CD14-positive monocyte (primary cell): ENCODE results near the gene CLDN5. TPM values are rescaled to one million over a fixed set of nuclear protein-coding genes. Genes with fewer than 3 reads are reported as not detected.

Source experiments
- DNase-seq, 3 donors: peaks; one replicate each; pipeline ENCODE4 v3.0.0-alpha.2; 2011 to 2022
- H2AFZ ChIP-seq: 2 replicates; pipeline ENCODE4 v1.6.0; 2012; ENCODE audit warnings: mild to moderate bottlenecking, low read depth, low read length, inconsistent platforms; ENCODE audit not compliant: insufficient read depth, poor library complexity, severe bottlenecking
- H3K27ac ChIP-seq, 2 donors: 1 replicate in 1 of 2; 2 replicates in 1 of 2; pipeline ENCODE4 v1.5.1; 2012 to 2013; ENCODE audit warnings: low read length in 2 of 2, control low read depth in 1 of 2, inconsistent platforms in 1 of 2, low read depth in 1 of 2, mild to moderate bottlenecking in 1 of 2
- H3K27me3 ChIP-seq, 2 donors: one replicate each; pipeline versions ENCODE4 v1.6.0 to v1.6.1; 2011 to 2013; ENCODE audit warnings: low read length in 2 of 2; ENCODE audit not compliant: control insufficient read depth in 2 of 2, insufficient read depth in 2 of 2
- H3K36me3 ChIP-seq, 2 donors: replicated peaks in 1 of 2; 1 replicate in 1 of 2; 2 replicates in 1 of 2; pipeline versions ENCODE4 v1.5.1 to v1.6.1; 2012 to 2013; ENCODE audit warnings: low read length in 2 of 2, control low read depth in 1 of 2, inconsistent platforms in 1 of 2, mild to moderate bottlenecking in 1 of 2; ENCODE audit not compliant: insufficient read depth in 2 of 2, control insufficient read depth in 1 of 2
- H3K4me1 ChIP-seq, 2 donors: 1 replicate in 1 of 2; 2 replicates in 1 of 2; pipeline versions ENCODE4 v1.5.1 to v1.6.1; 2012 to 2013; ENCODE audit warnings: low read length in 2 of 2, control low read depth in 1 of 2, inconsistent platforms in 1 of 2, mild to moderate bottlenecking in 1 of 2, moderate library complexity in 1 of 2; ENCODE audit not compliant: insufficient read depth in 2 of 2, control insufficient read depth in 1 of 2
- H3K4me2 ChIP-seq: replicated peaks from 2 replicates; pipeline ENCODE3; 2012; ENCODE audit warnings: low read length, moderate library complexity, mild to moderate bottlenecking; ENCODE audit not compliant: poor library complexity, severe bottlenecking; ENCODE audit errors: extremely low read depth
- H3K4me3 ChIP-seq, 3 experiments: fragments of 200-600 bp in 1 of 3; sonication (generic) in 1 of 3; replicated peaks in 1 of 3; 1 replicate in 2 of 3; 2 replicates in 1 of 3; pipeline ENCODE4 v1.5.1; 2011 to 2013; ENCODE audit warnings: low read length in 3 of 3, mild to moderate bottlenecking in 3 of 3, control low read depth in 2 of 3, low read depth in 2 of 3, inconsistent platforms in 1 of 3, moderate library complexity in 1 of 3
- H3K79me2 ChIP-seq: 2 replicates; pipeline ENCODE4 v1.6.0; 2012; ENCODE audit warnings: mild to moderate bottlenecking, control low read depth, inconsistent platforms, low read length, moderate library complexity; ENCODE audit not compliant: insufficient read depth
- H3K9ac ChIP-seq: 2 replicates; pipeline ENCODE4 v1.6.0; 2017; ENCODE audit warnings: low read length, mild to moderate bottlenecking; ENCODE audit not compliant: insufficient read depth, poor library complexity, severe bottlenecking
- H3K9me3 ChIP-seq, 2 donors: replicated peaks in 1 of 2; 1 replicate in 1 of 2; 2 replicates in 1 of 2; pipeline versions ENCODE4 v1.5.1 to v1.6.1; 2012 to 2013; ENCODE audit warnings: low read length in 2 of 2, control low read depth in 1 of 2; ENCODE audit not compliant: control insufficient read depth in 1 of 2, insufficient read depth in 1 of 2
- H4K20me1 ChIP-seq: 2 replicates; pipeline ENCODE4 v1.6.0; 2012; ENCODE audit warnings: mild to moderate bottlenecking, low read length, control low read depth, moderate library complexity; ENCODE audit not compliant: insufficient read depth
- H3K27ac Mint-ChIP-seq, 7 donors: one replicate each; pipeline ENCODE4 v1.8.0; 2020; ENCODE audit warnings: mild to moderate bottlenecking in 7 of 7, mixed read lengths in 7 of 7, moderate library complexity in 6 of 7, inconsistent platforms in 2 of 7
- H3K27me3 Mint-ChIP-seq, 3 donors: one replicate each; pipeline ENCODE4 v1.8.0; 2021 to 2022; ENCODE audit warnings: low read depth in 3 of 3, mild to moderate bottlenecking in 3 of 3, mixed read lengths in 3 of 3, moderate library complexity in 3 of 3, inconsistent platforms in 1 of 3
- H3K36me3 Mint-ChIP-seq, 2 donors: one replicate each; pipeline ENCODE4 v1.8.0; 2020; ENCODE audit warnings: mixed read lengths in 2 of 2, inconsistent platforms in 1 of 2, mild to moderate bottlenecking in 1 of 2
- H3K4me1 Mint-ChIP-seq: one replicate; pipeline ENCODE4 v1.8.0; 2020; ENCODE audit warnings: mild to moderate bottlenecking, mixed read lengths
- H3K4me3 Mint-ChIP-seq, 2 donors: one replicate each; pipeline ENCODE4 v1.8.0; 2020; ENCODE audit warnings: mild to moderate bottlenecking in 2 of 2, mixed read lengths in 2 of 2, moderate library complexity in 1 of 2
- H3K9me3 Mint-ChIP-seq, 7 donors: one replicate each; pipeline ENCODE4 v1.8.0; 2020 to 2022; ENCODE audit warnings: mixed read lengths in 7 of 7, mild to moderate bottlenecking in 6 of 7, moderate library complexity in 6 of 7, inconsistent platforms in 2 of 7
- CTCF ChIP-seq: fragments of 200-600 bp; IDR thresholded peaks from one replicate; pipeline ENCODE4 v1.8.0; 2022; ENCODE audit warnings: antibody characterized with exemption, mild to moderate bottlenecking
- WGBS: methylation state at CpG from one replicate; pipeline ENCODE4 v1.1.5; 2013; ENCODE audit warnings: missing lambda C conversion rate; ENCODE audit not compliant: insufficient coverage; 5-methylcytosine and 5-hydroxymethylcytosine counted together
- intact Hi-C, 2 donors: fragments of 100-400 bp; cut with micrococcal nuclease; formaldehyde crosslinking; loops; one replicate each; pipeline versions ENCODE4 v1.15.0 to v1.15.1; 2023
- polyA plus RNA-seq, 3 donors: library from polyadenylated mRNA; depleted of rRNA in 1 of 3; unstranded in 2 of 3; stranded (reverse) in 1 of 3; fragments of 300-500 nt in 2 of 3; fragments of >200 nt in 1 of 3; fragmentation: Illumina TruSeq in 2 of 3; gene quantifications; 1 replicate in 2 of 3; 2 replicates in 1 of 3; pipeline ENCODE4 v1.2.3, GENCODE V29; 2012 to 2021

CLDN5 gene
- polyA plus RNA-seq, 3 donors: 0.05 to 0.35 (median 0.27) TPM

GRCh38 chr22:19508024-19508776 is 16.0 kb downstream of the CLDN5 start:
- no peaks in the 10 kb centered on the region for H3K4me1 Mint-ChIP-seq
- Histone ChIP-seq H3K9me3 (no peaks in the 10 kb centered on the region), H3K4me2 (no peak overlapping the region), H2AFZ (no peak overlapping the region), H4K20me1 (no peaks in the 10 kb centered on the region), H3K4me1 (no peaks in the 10 kb centered on the region), H3K27ac (no peak overlapping the region), H3K9ac (no peak overlapping the region), H3K4me3 (no peak overlapping the region), H3K36me3 (peaks cover 4 to 58% of the 10 kb centered on the region in 2 donors), H3K79me2 (no peaks in the 10 kb centered on the region), H3K27me3 (no peaks in the 10 kb centered on the region)
- no peak for DNase-seq
- no peak overlapping the region for H3K4me3 Mint-ChIP-seq
- peaks cover 44 to 64% of the 10 kb centered on the region in 2 donors for H3K36me3 Mint-ChIP-seq
- intact Hi-C loops: no loop called here
- peak overlapping the region in 1 of 7 donors; percentile 37 for H3K27ac Mint-ChIP-seq
- WGBS: 92% methylated on average over 7 of the region's 10 CpGs
- no peaks in the 10 kb centered on the region for H3K27me3 Mint-ChIP-seq
- no peaks in the 10 kb centered on the region for H3K9me3 Mint-ChIP-seq
- no peak for TF ChIP-seq CTCF

- Mint-ChIP-seq H3K36me3 (peaks cover 38 to 57% of the 10 kb centered on the region in 2 donors), H3K4me1 (no peaks in the 10 kb centered on the region), H3K27ac (no peak overlapping the region), H3K27me3 (no peaks in the 10 kb centered on the region), H3K9me3 (no peaks in the 10 kb centered on the region), H3K4me3 (no peak overlapping the region)
- Histone ChIP-seq H4K20me1 (no peaks in the 10 kb centered on the region), H3K4me3 (no peak overlapping the region), H2AFZ (no peak overlapping the region), H3K9ac (no peak overlapping the region), H3K79me2 (no peaks in the 10 kb centered on the region), H3K27ac (no peak overlapping the region), H3K4me2 (no peak overlapping the region), H3K36me3 (peaks cover 4 to 51% of the 10 kb centered on the region in 2 donors), H3K27me3 (no peaks in the 10 kb centered on the region), H3K4me1 (no peaks in the 10 kb centered on the region), H3K9me3 (no peaks in the 10 kb centered on the region)
- no peak for DNase-seq
- intact Hi-C loops: no loop called here
- TF ChIP-seq CTCF: no peak
- 100% methylated on average over 3 of the region's 4 CpGs for WGBS
Observed at GRCh38 chr22:19507534-19507861, 16.7 kb downstream of the CLDN5 start.
